KOPT-K1 (cell line): Measurements from ENCODE around the gene TMEM203.
"Not testable (repeated sequence)": the region's sequence is repeated elsewhere in the genome, so short reads cannot be mapped to it uniquely, and the experiment has no call there.

Experiments used
- H3K27ac ChIP-seq: fragments of 200-600 bp; sonication (generic); 2 replicates; pipeline ENCODE4 v1.5.1; 2016; ENCODE audit warnings: antibody characterized with exemption, mild to moderate bottlenecking, low read depth, low read length; ENCODE audit not compliant: poor library complexity, severe bottlenecking
- H3K36me3 ChIP-seq: fragments of 200-600 bp; sonication (generic); 2 replicates; pipeline ENCODE4 v1.5.1; 2017; ENCODE audit warnings: antibody characterized with exemption, mild to moderate bottlenecking, low read length, moderate library complexity; ENCODE audit not compliant: insufficient read depth
- H3K9me3 ChIP-seq: fragments of 200-600 bp; sonication (generic); 2 replicates; pipeline ENCODE4 v1.5.1; 2017; ENCODE audit warnings: antibody characterized with exemption, low read length, mild to moderate bottlenecking; ENCODE audit not compliant: insufficient read depth, poor library complexity, severe bottlenecking

TMEM203 gene

GRCh38 chr9:137244486-137245449 lies 39.3 kb upstream of the TMEM203 start:
- no peak overlapping the region for H3K27ac ChIP-seq
- peaks cover 23% of the 10 kb centered on the region for H3K36me3 ChIP-seq
- H3K9me3 ChIP-seq, result no peaks in the 10 kb centered on the region

GRCh38 chr9:137243626-137244485 lies 38.4 kb upstream of the TMEM203 start:
- no peak overlapping the region for H3K27ac ChIP-seq
- H3K36me3 ChIP-seq, result peaks cover 23% of the 10 kb centered on the region
- H3K9me3 ChIP-seq, result no peaks in the 10 kb centered on the region

GRCh38 chr9:137243266-137243625 lies 37.8 kb upstream of the TMEM203 start:
- peaks cover 23% of the 10 kb centered on the region for H3K36me3 ChIP-seq
- not testable (repeated sequence) for H3K27ac ChIP-seq, H3K9me3 ChIP-seq

- peak overlapping the region; percentile 71 for H3K27ac ChIP-seq
- peaks cover 23% of the 10 kb centered on the region for H3K36me3 ChIP-seq
- no peaks in the 10 kb centered on the region for H3K9me3 ChIP-seq
Measured at GRCh38 chr9:137242269-137243203, 37.1 kb upstream of the TMEM203 start.

GRCh38 chr9:137241490-137242268 lies 36.2 kb upstream of the TMEM203 start:
- Histone ChIP-seq H3K27ac (peak overlapping the region; percentile 71), H3K9me3 (no peaks in the 10 kb centered on the region), H3K36me3 (peaks cover 23% of the 10 kb centered on the region)

GRCh38 chr9:137240841-137241489 lies 35.5 kb upstream of the TMEM203 start, which contains the start of gene TUBB4B:
TSS of gene TUBB4B (plus strand) at chr9:137241287. CDS start at chr9:137241361, 74 bp downstream.
- H3K9me3 ChIP-seq, result no peaks in the 10 kb centered on the region
- H3K36me3 ChIP-seq, result peaks cover 23% of the 10 kb centered on the region
- peak within 1 kb of the TSS; percentile 92 for H3K27ac ChIP-seq

GRCh38 chr9:137240318-137240840 lies 34.9 kb upstream of the TMEM203 start:
- no peaks in the 10 kb centered on the region for H3K9me3 ChIP-seq
- H3K36me3 ChIP-seq, result peaks cover 23% of the 10 kb centered on the region
- H3K27ac ChIP-seq, result peak overlapping the region; percentile 92

- not testable (repeated sequence) for H3K9me3 ChIP-seq
- H3K36me3 ChIP-seq, result peaks cover 23% of the 10 kb centered on the region
- H3K27ac ChIP-seq, result peak overlapping the region; percentile 92
Measured at GRCh38 chr9:137239541-137240200, 34.2 kb upstream of the TMEM203 start.

- no peak overlapping the region for H3K27ac ChIP-seq
Measured at GRCh38 chr9:137237759-137238726, 32.6 kb upstream of the TMEM203 start.

GRCh38 chr9:137236936-137237421 lies 31.5 kb upstream of the TMEM203 start:
- no peaks in the 10 kb centered on the region for H3K9me3 ChIP-seq
- H3K36me3 ChIP-seq, result peaks cover 2% of the 10 kb centered on the region
- H3K27ac ChIP-seq, result no peak overlapping the region

More at GRCh38 chr9:137237759-137238726, 32.6 kb upstream of the TMEM203 start:
- Histone ChIP-seq H3K9me3 (no peaks in the 10 kb centered on the region), H3K36me3 (peaks cover 12% of the 10 kb centered on the region)

GRCh38 chr9:137236238-137236935 lies 30.9 kb upstream of the TMEM203 start:
- Histone ChIP-seq H3K9me3 (no peaks in the 10 kb centered on the region), H3K36me3 (no peaks in the 10 kb centered on the region), H3K27ac (no peak overlapping the region)
